GM12878 (cell line): Measurements from ENCODE around the gene MCM3AP. TPM values are rescaled to one million over a fixed set of nuclear protein-coding genes. Genes with fewer than 3 reads are reported as not detected.

Source experiments
- ATAC-seq: fragments of 200-7000 bp; cut with Tn5 transposase; 3 replicates; pipeline ENCODE4 v1.9.1; 2020; ENCODE audit warnings: mild to moderate bottlenecking, moderate library complexity
- BruUV-seq: library from RNA; stranded (reverse); fragments of 400-500 nt; replicated peaks from 2 replicates; lab custom pipeline; 2021; lab: Mats Ljungman, UMichigan
- CTCF ChIA-PET: fragments of 300-600 bp; sonication (Branson Sonifier 250); formaldehyde crosslinking; extraction: SDS; loops from one replicate; lab custom pipeline; 2021; ENCODE audit warnings: inconsistent platforms; lab: Yijun Ruan, JAX
- POLR2A ChIA-PET: fragments of 350-600 bp; formaldehyde crosslinking; extraction: SDS; loops from one replicate; lab custom pipeline; 2021; ENCODE audit warnings: inconsistent platforms; lab: Charles Lee
- RAD21 ChIA-PET: fragments of 300-600 bp; sonication (Branson Sonifier 250); formaldehyde crosslinking; loops from one replicate; lab custom pipeline; 2023; ENCODE audit warnings: antibody characterized with exemption; ENCODE audit not compliant: unreplicated experiment; lab: Charles Lee
- SMC1A ChIA-PET: fragments of 300-600 bp; sonication (Branson Sonifier 250); formaldehyde crosslinking; loops from one replicate; lab custom pipeline; 2023; ENCODE audit not compliant: unreplicated experiment, uncharacterized antibody; lab: Charles Lee
- DNase-seq: peaks from one replicate; pipeline ENCODE4 v3.0.0-alpha.2; 2011; ENCODE audit warnings: low read depth, low spot score
- FAIRE-seq: peaks from 3 replicates; lab custom pipeline; 2011; peaks lifted over from hg19 to GRCh38; lab: Jason Lieb, UNC
- H2AFZ ChIP-seq: 2 replicates; pipeline ENCODE4 v1.6.0; 2011; ENCODE audit warnings: low read depth, low read length, control low read depth; ENCODE audit not compliant: control insufficient read depth
- H3K27ac ChIP-seq: 2 replicates; pipeline ENCODE4 v1.5.1; 2011; ENCODE audit warnings: control low read depth; ENCODE audit not compliant: control insufficient read depth, insufficient read depth
- H3K27me3 ChIP-seq, 2 experiments: replicated peaks in 1 of 2; 2 replicates each; pipeline versions ENCODE4 v1.6.0 to v1.6.1; 2011; ENCODE audit warnings: low read length in 1 of 2; ENCODE audit not compliant: control insufficient read depth in 2 of 2, insufficient read depth in 2 of 2
- H3K36me3 ChIP-seq, 2 experiments: 2 replicates each; pipeline ENCODE4 v1.5.1; 2011; ENCODE audit warnings: low read length in 1 of 2; ENCODE audit not compliant: control insufficient read depth in 2 of 2, insufficient read depth in 2 of 2
- H3K4me1 ChIP-seq: 2 replicates; pipeline ENCODE4 v1.6.1; 2011; ENCODE audit warnings: mild to moderate bottlenecking, low read length, moderate library complexity, mixed read lengths; ENCODE audit not compliant: control insufficient read depth, insufficient read depth
- H3K4me2 ChIP-seq: 2 replicates; pipeline ENCODE4 v1.6.0; 2011; ENCODE audit warnings: control low read depth; ENCODE audit not compliant: control insufficient read depth, insufficient read depth
- H3K4me3 ChIP-seq: fragments of 200-600 bp; sonication (generic); 2 replicates; pipeline ENCODE4 v1.5.1; 2016
- H3K79me2 ChIP-seq: 2 replicates; pipeline ENCODE4 v1.6.0; 2011; ENCODE audit warnings: low read length; ENCODE audit not compliant: control insufficient read depth, insufficient read depth
- H3K9ac ChIP-seq: 2 replicates; pipeline ENCODE4 v1.8.0; 2011; ENCODE audit warnings: low read length, control low read depth, mixed read lengths; ENCODE audit not compliant: control insufficient read depth, insufficient read depth
- H3K9me3 ChIP-seq: replicated peaks from 3 replicates; pipeline ENCODE4 v1.5.1; 2011; ENCODE audit warnings: mild to moderate bottlenecking, low read length; ENCODE audit not compliant: control insufficient read depth, insufficient read depth
- H4K20me1 ChIP-seq: 2 replicates; pipeline ENCODE4 v1.6.0; 2011; ENCODE audit not compliant: control insufficient read depth, insufficient read depth
- BCLAF1 ChIP-seq: fragments of 450-650 bp; IDR thresholded peaks from 2 replicates; pipeline ENCODE4 v1.6.1; 2017; ENCODE audit warnings: antibody characterized with exemption, mild to moderate bottlenecking, moderate library complexity
- BMI1 ChIP-seq: fragments of 450-650 bp; IDR thresholded peaks from 2 replicates; pipeline ENCODE4 v1.6.1; 2016; ENCODE audit warnings: mild to moderate bottlenecking, moderate library complexity, borderline replicate concordance
- BRCA1 ChIP-seq: IDR thresholded peaks from 2 replicates; pipeline ENCODE4 v1.6.1; 2011; ENCODE audit warnings: low read depth, low read length, improper control_type of control experiment
- CBX3 ChIP-seq: fragments of 200-600 bp; sonication (generic); IDR thresholded peaks from 2 replicates; pipeline ENCODE4 v1.6.1; 2016; ENCODE audit warnings: low read depth, borderline replicate concordance
- CBX5 ChIP-seq: sonication (generic); IDR thresholded peaks from 2 replicates; pipeline ENCODE4 v1.6.1; 2016; ENCODE audit warnings: low read depth, moderate library complexity, mild to moderate bottlenecking, inconsistent platforms
- CHD2 ChIP-seq: IDR thresholded peaks from 2 replicates; pipeline ENCODE4 v1.6.1; 2011; ENCODE audit warnings: low read depth, low read length, improper control_type of control experiment, borderline replicate concordance
- CREB1 ChIP-seq: IDR thresholded peaks from 2 replicates; pipeline ENCODE4 v1.6.1; 2012; ENCODE audit warnings: low read depth, mild to moderate bottlenecking, inconsistent platforms
- EP300 ChIP-seq, 2 experiments: fragments of 150-350 bp in 1 of 2; IDR thresholded peaks; 2 replicates each; pipeline ENCODE4 v1.6.1; 2011 to 2012; ENCODE audit warnings: low read depth in 2 of 2, low read length in 2 of 2, borderline replicate concordance in 1 of 2, improper control_type of control experiment in 1 of 2, inconsistent platforms in 1 of 2; ENCODE audit not compliant: control insufficient read depth in 1 of 2
- HDAC2 ChIP-seq: fragments of 200-600 bp; sonication (generic); IDR thresholded peaks from 2 replicates; pipeline ENCODE4 v1.6.1; 2017
- HDGF ChIP-seq: fragments of 450-650 bp; IDR thresholded peaks from 2 replicates; pipeline ENCODE4 v1.6.1; 2016; ENCODE audit warnings: antibody characterized with exemption
- MTA2 ChIP-seq: fragments of 450-650 bp; IDR thresholded peaks from 2 replicates; pipeline ENCODE4 v1.6.1; 2016; ENCODE audit warnings: low read depth, mild to moderate bottlenecking, moderate library complexity
- PAX5 ChIP-seq: IDR thresholded peaks from 2 replicates; pipeline ENCODE4 v1.6.1; 2011; ENCODE audit warnings: low read depth, low read length, borderline replicate concordance
- PKNOX1 ChIP-seq: fragments of 450-650 bp; IDR thresholded peaks from 2 replicates; pipeline ENCODE4 v1.6.1; 2016; ENCODE audit warnings: mild to moderate bottlenecking
- PML ChIP-seq: IDR thresholded peaks from 2 replicates; pipeline ENCODE4 v1.6.1; 2012; ENCODE audit warnings: low read length, inconsistent platforms
- POLR2AphosphoS5 ChIP-seq: IDR thresholded peaks from 2 replicates; pipeline ENCODE4 v1.6.1; 2011; ENCODE audit warnings: mild to moderate bottlenecking, low read length, inconsistent platforms
- SP1 ChIP-seq: IDR thresholded peaks from one replicate; pipeline ENCODE4 v1.6.1; 2011; ENCODE audit warnings: low read depth, low read length
- SPI1 ChIP-seq: IDR thresholded peaks from 2 replicates; pipeline ENCODE4 v1.6.1; 2011; ENCODE audit warnings: low read depth, mild to moderate bottlenecking, low read length, moderate library complexity, borderline replicate concordance; ENCODE audit not compliant: insufficient read depth
- ZNF217 ChIP-seq: fragments of 450-650 bp; IDR thresholded peaks from 2 replicates; pipeline ENCODE4 v1.6.1; 2017; ENCODE audit warnings: antibody characterized with exemption, mild to moderate bottlenecking
- ZNF24 ChIP-seq: fragments of 450-650 bp; IDR thresholded peaks from 2 replicates; pipeline ENCODE4 v1.6.1; 2017; ENCODE audit warnings: antibody characterized with exemption, mild to moderate bottlenecking
- in situ Hi-C: fragments of 300-500 bp; cut with MboI; formaldehyde crosslinking; loops from 9 replicates; pipeline ENCODE4 v1.14.3; 2018; ENCODE audit warnings: mixed read lengths
- intact Hi-C: fragments of 100-400 bp; cut with micrococcal nuclease; formaldehyde crosslinking; loops from one replicate; pipeline ENCODE4 v1.14.2; 2022; ENCODE audit not compliant: unreplicated experiment
- polyA plus RNA-seq, 11 experiments: library from polyadenylated mRNA; depleted of rRNA in 4 of 11; unstranded in 6 of 11; stranded (reverse) in 5 of 11; fragments of >200 nt; fragmentation: Nextera tagmentation in 4 of 11; fragmentation: Illumina TruSeq in 1 of 11; extraction: Ambion mirVana in 4 of 11; extraction: Trizol in 1 of 11; gene quantifications; 1 replicate in 1 of 11; 2 replicates in 10 of 11; pipeline versions ENCODE4 v1.2.1 to v1.2.3, GENCODE V29; 2011 to 2016; ENCODE audit warnings: inconsistent platforms in 2 of 11, missing spikeins in 2 of 11, low read depth in 1 of 11
- total RNA-seq, 4 experiments: library from RNA; depleted of rRNA in 3 of 4; stranded (reverse); fragments of >200 nt in 3 of 4; fragmentation: Illumina TruSeq in 1 of 4; extraction: Trizol in 1 of 4; gene quantifications; 2 replicates each; pipeline versions ENCODE4 v1.2.1 to v1.2.3, GENCODE V29; 2013 to 2021

Gene MCM3AP
- total and polyA plus RNA-seq, 10 of the 15 experiments (the other 5 are each of a cell fraction or from before 2014, with no cell fraction given) = 6.1 to 95.7 (median 47.0) TPM

- TF ChIP-seq POLR2AphosphoS5 (no peak), PKNOX1 (no peak), ZNF217 (no peak), CHD2 (no peak), ZNF24 (no peak), MTA2 (no peak)
These were observed 27.5 kb upstream of the MCM3AP start (continued) for GRCh38 chr21:46312949-46313348.

- Histone ChIP-seq H2AFZ (no peak overlapping the region), H4K20me1 (no peaks in the 10 kb centered on the region), H3K9me3 (no peaks in the 10 kb centered on the region), H3K27ac (no peak overlapping the region), H3K4me2 (no peak overlapping the region), H3K9ac (no peak overlapping the region), H3K36me3 (no peaks in the 10 kb centered on the region; a peak in 2 of 4 replicates), H3K4me3 (no peak overlapping the region), H3K79me2 (no peaks in the 10 kb centered on the region), H3K4me1 (no peaks in the 10 kb centered on the region), H3K27me3 (no peaks in the 10 kb centered on the region)
- intact Hi-C loops (no loop called here), in situ Hi-C loops (no loop called here)
- BruUV-seq = no TSS peak
- DNase-seq = no peak
- SMC1A ChIA-PET = no interaction called here
- FAIRE-seq = no peak
- CTCF ChIA-PET = no interaction called here
- POLR2A ChIA-PET = no interaction called here
- no peak for ATAC-seq
- RAD21 ChIA-PET = no interaction called here
- TF ChIP-seq BMI1 (no peak), BRCA1 (no peak), EP300 (IDR thresholded peaks at IDR 0.05; ENCODE audit: borderline replicate concordance in 1 of 2, control insufficient read depth in 1 of 2, low read depth in 2 of 2, low read length in 2 of 2) (no peak), CBX5 (no peak), HDGF (no peak), SP1 (no peak), CBX3 (no peak), SPI1 (no peak), PKNOX1 (no peak), CREB1 (no peak), PML (no peak), PAX5 (no peak), BCLAF1 (no peak), HDAC2 (no peak)
These were observed 26.2 kb upstream of the MCM3AP start for GRCh38 chr21:46311568-46311967.
